Stimulated activated naive CD8-positive, alpha-beta T cell treated with anti-CD3 and anti-CD28 coated beads, Interleukin-15, Interleukin-2, amounts not matched to agents 100 U/mL and 50 U/mL, for 24 hours (primary cell): ENCODE results near the gene CACNA2D4.

Experiments
- ATAC-seq: fragments of 150-1000 bp; cut with Tn5 transposase; one replicate; pipeline ENCODE4 v1.10.0; 2021
- DNase-seq: peaks from one replicate; pipeline ENCODE4 v3.0.0; 2021

Gene CACNA2D4

DNA sequence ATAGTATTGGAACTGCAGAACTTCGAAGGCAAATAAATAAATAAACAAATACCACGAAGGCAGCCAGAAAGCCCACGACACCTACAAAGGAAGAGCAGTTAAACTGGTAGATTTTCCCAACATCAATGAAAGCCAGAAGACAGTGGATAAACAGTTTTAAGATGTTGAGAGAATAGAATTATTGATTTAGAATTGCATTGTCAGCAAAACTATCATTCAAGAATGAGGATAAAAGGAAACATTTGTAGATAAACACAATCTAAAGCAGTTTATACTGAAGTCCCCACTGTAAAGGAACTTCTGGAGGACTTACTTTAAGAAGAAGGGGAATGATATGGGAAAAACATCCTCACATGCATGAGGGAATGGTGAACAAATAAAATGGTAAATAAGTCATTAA, 29.5 kb downstream of the CACNA2D4 start:
- no peak for DNase-seq

DNA sequence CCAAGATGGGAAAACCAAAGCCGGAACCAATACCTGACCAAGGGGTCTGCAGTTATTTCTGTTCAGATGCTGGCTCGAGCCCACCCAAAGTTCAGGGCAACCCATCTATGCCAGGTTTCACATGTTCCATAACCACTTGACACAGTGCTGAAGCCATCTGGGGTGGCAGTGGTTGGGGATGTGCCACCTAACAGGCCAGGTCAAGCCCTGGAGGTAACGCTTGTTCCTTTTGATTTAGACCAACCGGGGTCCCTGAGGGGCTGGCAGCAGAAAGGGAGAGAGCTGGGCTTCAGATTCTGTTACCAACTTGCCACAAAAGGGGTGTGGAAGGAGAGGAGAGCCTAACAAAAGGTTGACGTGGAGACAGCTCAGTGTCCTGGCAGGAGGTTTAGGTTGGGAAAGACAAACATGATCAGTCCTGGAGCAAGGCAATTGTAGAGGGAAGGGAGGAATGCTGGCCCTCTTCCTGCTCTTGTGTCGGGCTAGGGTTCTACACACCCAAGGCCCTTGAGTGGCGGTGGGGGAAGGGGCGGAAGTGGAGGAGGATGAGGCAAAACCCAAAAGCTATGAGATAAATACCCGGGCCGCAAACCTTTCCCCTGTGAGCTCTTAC, 31.9 kb downstream of the CACNA2D4 start:
- DNase-seq (no peak), ATAC-seq (no peak)

More for the DNA sequence above, 29.5 kb downstream of the CACNA2D4 start:
- no peak for ATAC-seq

DNA sequence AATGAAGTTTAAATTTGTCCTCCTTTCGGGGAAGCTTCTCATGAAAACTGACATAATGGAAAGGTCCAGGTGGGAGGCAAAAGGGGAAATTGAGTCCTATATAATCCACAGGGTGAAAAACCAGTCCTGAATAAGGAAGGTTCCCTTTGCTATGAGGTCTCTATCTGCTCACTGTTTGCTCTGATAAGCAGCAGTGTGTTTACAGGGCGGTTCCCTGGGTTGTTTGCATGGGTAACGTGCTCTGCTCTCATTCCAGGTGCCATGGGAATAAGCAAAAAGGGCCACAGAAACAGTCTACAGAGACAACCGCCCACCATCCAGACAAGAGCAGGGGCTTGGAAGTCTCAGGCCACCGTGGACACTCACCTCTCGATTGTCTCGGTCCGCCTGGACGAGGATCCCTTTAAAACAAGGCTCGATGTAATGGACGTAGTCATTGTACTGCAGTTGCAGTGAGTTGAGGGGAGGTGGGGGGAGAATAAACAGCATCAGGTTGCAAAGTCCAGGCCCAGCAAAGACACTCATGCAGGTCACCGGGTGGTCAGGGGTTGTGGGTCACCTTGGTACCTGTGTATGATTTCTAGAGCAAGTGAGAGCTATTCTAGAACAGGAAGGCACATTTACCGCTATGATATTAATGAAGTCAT, 32.7 kb downstream of the CACNA2D4 start:
- DNase-seq (no peak), ATAC-seq (no peak)

DNA sequence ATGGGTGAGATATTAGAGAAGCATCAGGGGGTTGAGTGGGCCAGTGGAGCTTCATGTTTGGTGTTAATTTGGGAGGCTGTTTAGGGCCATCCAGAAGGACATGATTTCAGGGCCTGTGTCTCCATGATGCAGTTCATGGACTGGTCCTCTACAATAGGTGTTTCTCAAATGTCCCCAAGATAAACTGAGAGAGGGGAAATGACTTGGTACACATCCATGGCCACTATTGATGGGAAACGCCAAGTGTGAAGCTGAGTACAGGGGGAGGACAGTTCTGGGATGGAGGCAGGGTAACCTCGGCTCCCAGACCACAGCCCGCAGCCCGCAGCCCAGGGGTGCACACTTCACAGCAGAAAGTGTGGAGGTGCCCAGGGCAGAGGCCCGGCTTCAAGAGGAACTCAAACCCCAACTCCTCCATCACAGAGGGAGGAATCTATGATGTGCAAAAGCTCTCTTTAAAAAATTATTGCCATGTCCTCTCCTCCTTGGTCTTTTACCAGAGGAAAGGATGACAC, 33.3 kb downstream of the CACNA2D4 start:
- no peak for ATAC-seq
- no peak for DNase-seq

DNA sequence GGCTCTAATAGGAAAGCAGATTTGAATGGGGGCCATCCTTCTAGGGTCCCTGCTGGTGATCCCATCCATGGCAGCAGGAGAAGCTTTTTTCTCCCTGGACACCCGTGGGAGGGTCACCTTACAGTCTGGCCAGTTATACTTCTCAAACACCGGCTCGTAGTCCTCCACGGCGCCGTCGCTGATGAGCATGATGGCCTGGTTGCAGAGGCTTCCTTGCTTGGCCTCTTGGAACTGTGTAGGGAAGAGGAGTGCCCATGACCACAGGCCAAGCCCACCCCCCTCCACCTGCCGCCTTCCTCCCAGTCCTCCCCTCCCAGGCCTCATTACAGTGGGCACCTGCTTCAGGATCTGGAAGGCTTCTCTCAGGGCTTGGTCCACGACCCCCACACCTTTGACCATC, 33.8 kb downstream of the CACNA2D4 start:
- DNase-seq: no peak
- ATAC-seq: no peak

DNA sequence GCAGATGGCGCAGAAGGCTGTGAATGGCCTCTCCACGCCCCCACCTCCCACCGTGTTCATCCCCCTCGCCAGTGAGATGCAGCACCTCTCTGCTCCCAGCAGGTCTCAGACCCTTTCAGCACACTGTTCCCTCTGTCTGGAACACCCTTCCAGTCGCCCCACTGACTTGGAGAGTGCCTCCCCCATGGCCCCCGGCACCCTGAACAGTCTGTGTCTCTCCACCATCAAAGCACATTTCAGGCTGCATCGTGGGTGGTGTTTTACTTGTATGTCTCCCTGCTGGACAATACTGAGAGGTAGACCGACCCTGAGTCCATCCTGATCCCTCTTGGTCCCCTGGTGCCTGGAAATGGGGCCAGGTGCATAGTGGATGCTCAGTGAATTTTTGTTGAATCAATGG, 34.9 kb downstream of the CACNA2D4 start:
- no peak for ATAC-seq
- no peak for DNase-seq

DNA sequence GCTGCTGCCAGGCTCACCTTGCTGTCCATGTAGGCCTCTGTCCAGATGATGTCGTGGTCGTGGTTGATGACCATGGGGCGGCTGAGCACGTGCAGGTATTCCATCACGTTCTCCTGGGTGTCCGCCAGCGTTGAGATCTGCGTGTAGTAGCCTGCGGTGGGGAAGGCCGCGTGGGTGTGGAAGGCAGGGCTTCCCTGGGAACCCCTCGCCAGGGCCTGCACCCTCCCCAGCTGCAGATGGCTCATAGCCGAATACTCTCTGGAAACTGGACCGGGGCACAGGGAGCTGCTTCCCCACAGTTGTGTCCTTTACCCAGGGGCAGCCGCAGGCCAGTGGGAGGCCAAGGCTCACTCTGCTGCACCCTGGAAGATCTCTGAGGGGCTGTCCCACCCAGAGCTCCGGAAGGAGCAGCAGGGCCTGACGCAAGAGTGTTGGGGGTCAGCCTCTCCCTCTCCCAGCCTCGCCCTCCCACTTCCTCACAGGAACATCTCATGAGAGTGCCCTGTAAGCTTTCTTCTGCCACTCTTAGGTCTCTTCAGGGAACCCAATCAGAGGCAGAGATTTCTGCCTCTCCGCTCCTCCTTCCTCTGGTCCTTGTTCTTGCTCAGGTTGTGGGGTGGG, 35.5 kb downstream of the CACNA2D4 start:
- DNase-seq (no peak), ATAC-seq (no peak)

DNA sequence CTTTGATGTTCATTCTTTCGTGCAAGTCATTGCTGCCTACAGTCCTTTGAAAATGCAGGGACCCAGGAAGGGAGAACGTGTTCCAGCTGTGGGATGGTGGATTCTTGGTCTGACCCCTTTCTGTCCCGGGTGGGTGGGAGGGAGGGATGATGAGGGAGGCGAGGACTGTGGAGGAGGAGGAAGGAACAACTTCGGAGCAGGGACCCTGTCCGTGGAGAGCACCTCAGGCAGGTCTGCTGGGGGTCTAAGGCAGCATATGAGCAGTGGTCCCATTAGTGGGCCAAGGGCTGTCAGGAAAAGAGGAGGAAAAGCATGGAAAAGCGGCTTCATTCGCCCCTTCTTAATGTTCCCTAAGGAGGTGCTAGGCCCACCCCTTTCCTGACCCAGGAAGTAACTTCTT, 36.0 kb downstream of the CACNA2D4 start:
- DNase-seq (no peak), ATAC-seq (no peak)

DNA sequence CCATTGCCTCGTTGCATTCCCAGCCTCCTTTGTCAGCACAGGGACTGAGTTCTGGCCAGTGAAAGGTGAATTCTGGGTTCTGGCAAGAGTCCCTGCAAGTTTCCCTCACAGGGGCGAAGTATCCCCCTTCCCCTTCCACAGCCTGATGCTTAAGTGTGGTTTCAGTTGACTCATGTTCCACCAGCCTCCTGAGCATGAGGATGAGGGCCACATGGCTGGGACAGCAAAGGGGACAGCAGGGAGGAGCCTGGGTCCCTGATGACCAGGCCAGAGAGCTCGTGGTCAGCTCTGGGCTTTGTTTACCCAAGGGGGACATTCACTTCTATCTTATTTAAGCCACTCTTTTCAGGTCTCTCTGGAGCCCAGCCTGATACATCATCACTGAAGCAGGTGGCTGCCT, 36.5 kb downstream of the CACNA2D4 start:
- DNase-seq (no peak), ATAC-seq (no peak)

DNA sequence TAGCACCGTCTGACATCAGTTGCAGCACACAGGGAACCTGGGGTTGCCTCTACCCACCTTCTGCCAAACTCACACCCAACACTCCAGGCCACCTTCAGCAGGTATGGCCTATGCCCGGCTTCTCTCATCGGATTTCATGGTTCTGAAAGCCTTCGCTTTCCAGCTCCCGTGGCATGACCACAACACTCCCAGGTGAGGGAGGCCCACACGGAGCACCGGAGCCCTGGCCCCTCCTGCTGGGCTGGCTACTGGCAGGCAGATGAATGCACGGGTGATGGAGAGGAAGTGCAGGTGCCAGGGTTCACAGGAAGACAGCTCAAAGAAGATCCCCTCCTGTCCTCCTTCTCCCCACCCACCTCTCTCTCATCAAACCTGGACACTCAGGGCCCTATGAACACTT, 37.2 kb downstream of the CACNA2D4 start:
- ATAC-seq: no peak
- DNase-seq: no peak

DNA sequence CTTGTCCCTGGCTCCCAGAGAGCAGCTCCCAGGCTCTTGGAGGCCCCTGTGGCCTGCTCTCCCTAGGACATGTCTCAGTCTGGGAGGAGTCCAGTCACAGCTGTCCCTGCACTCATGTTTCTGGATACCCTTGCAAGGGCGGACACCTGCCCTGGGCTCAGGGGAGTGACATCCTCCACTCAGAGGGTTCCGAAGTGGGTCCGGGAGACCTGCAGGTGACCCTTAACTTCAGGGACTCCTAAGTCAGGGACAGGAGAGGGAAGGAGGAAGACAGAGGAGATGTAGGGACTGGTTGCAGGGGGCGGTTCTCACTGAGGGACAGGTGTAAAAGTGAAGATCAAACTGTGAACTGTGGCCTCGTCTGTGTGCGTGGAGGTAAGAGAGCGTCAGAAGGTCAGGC, 37.6 kb downstream of the CACNA2D4 start:
- ATAC-seq: no peak
- DNase-seq: no peak

DNA sequence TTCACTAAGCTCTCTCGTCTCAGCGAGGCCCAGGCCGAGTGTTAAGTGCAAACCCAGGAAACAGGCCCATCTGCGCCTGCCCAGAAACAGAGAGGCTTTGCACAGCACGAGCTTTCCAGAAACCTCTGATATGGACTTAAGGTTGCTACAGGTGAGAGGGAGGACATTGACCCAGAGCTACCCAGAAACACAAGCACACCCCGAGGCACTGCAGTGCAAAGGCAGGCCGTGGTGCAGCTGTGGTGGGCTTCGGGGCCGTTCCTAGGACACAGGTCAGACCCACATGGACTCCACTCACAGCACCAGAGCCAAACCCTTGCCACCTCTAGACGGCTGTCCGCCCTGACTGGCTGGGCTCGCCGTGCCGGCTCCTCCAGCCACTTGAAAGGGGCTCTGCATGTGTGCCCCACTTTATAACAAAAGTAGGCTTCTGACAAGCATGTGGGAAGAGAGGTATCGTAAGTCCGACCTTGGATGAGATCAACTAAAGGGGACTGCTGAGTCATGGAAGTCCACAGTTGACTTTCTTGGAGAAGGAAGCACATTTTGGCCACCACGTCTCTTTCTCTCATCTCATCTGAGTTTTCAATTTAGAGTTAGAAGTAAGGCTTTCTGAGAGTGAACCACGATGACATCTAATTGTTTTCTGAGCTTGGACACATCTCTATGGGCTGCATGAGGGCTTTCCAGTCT, 38.2 kb downstream of the CACNA2D4 start:
- DNase-seq: no peak
- no peak for ATAC-seq

DNA sequence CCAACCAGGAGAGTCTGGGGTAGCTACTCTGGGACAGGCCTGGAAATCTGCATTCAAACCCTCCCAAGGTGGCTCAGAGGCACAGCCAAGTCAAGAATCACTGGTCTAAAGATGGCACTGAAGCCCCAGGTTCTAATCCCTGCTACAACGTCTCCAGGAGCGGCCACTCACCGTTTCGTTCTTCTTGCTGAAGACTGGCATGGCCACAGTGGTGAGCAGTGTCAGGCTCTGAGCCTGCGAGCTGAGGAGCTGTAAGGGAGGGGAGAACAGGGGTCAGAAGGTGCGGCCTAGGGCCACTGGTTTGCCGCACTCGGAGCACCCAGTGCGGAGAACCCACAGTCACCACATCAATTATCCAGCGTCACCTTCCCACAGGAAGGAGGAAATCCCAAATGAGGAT, 38.8 kb downstream of the CACNA2D4 start:
- ATAC-seq: no peak

DNA sequence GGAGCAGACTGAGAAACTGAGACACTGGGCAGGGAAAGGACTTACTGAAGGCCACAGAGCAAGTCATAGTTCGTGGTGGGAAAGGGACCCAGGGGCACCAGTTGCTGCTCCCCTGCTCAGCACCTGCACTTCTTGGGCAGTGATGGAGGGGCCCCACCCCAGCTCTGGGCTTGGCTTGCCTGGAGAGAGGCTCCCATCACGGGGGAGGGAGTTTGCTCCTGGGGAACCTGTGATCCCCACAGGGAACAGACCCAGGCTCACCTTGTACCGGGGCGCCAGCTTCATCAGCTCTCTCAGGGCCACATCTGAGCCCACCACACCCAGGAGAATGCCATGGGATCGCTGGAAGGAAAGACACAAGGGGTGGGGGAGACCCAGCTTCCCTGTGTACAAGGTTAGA, 39.8 kb downstream of the CACNA2D4 start:
- ATAC-seq (no peak), DNase-seq (no peak)

More for the DNA sequence above, 38.8 kb downstream of the CACNA2D4 start:
- DNase-seq: no peak

DNA sequence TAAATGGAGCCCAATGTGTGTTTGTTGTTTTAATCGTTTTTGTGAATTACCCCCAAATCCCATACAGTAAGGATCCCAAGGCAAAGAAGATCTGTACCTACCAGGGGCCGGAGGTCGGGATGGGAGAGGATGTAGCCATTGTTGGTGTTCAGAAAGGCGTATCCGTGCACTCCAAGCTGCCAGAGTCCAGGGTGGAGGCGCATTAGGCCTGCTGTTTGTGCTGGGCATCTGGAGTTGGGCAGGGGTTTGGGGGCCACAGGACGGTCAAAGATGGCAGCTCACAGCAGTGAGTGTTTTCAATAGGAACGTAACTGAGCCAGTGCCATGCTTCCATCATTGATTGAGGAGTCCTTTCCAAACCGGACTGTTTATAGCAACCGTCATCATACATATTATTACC, 40.2 kb downstream of the CACNA2D4 start:
- ATAC-seq: no peak
- DNase-seq: no peak

DNA sequence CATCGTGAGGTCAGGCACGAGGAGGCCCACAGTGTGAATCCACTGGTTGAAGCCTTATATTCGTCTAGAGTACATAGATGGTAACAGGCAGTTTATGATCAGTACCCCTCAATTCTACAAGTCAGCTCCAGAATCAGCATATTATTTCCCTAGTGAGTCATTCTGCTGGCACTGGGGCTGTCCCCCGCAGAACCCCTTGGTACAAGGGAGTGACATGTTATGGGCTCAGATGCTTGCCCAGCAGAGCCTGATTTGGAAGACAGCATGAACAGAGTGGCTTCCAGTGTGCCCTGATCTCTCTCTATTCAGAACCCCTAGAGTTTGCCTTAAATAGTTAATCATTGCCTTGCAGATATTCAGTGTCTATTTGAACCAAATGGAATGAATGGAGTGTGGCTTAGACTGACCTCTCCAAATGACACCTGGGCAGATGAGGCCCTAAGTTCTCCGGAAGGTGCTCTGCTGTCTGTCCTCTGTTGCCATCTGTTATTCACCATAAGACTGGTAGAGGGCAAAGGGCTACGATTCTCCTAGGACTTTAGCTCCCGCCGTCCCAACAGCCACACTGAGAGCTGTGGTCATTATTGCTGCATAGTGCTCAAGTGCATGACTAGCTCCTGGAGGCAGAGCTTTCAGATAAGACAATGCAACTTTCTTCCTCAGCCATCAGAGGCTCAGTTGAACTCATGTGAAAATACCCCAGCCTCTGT, 41.1 kb downstream of the CACNA2D4 start:
- DNase-seq (no peak), ATAC-seq (no peak)

DNA sequence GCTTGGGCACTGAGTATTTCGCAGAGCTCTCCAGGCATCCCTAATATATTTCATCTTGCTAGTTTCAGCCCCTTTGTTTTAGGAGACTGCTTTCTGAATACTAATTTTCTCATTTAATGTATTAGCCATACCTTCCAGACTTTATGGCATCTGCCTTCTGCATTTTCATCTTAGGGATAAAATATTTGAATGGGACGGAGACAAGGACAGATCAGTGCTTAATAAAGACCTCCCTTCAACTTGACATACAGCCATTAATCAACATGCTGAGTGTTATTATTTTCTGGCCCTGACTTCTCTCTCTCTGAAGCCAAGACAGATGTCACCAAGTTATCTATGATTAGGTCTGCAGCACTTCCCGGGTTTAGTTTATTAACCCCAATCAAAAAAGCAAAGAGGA, 42.4 kb downstream of the CACNA2D4 start:
- ATAC-seq (no peak), DNase-seq (no peak)

DNA sequence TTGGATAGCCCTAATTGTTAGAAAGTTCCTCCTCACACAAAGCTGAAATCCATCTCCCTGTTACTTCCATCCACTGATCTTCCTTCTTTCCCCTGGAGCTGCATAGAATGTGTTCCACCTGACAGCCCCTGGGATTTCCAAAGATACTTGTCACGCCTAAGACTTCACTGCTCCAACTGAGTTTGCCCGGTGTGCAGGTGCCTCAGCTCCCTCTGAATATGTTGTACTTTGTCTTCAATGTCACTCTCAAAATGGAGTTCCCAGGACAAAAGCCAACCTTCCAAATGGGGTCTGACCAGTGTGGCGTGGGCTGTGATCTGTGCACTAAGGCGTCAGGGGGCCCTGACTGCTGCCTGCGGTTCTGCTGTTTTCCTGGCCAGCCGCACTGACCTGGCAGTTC, 42.8 kb downstream of the CACNA2D4 start:
- ATAC-seq: no peak

DNA sequence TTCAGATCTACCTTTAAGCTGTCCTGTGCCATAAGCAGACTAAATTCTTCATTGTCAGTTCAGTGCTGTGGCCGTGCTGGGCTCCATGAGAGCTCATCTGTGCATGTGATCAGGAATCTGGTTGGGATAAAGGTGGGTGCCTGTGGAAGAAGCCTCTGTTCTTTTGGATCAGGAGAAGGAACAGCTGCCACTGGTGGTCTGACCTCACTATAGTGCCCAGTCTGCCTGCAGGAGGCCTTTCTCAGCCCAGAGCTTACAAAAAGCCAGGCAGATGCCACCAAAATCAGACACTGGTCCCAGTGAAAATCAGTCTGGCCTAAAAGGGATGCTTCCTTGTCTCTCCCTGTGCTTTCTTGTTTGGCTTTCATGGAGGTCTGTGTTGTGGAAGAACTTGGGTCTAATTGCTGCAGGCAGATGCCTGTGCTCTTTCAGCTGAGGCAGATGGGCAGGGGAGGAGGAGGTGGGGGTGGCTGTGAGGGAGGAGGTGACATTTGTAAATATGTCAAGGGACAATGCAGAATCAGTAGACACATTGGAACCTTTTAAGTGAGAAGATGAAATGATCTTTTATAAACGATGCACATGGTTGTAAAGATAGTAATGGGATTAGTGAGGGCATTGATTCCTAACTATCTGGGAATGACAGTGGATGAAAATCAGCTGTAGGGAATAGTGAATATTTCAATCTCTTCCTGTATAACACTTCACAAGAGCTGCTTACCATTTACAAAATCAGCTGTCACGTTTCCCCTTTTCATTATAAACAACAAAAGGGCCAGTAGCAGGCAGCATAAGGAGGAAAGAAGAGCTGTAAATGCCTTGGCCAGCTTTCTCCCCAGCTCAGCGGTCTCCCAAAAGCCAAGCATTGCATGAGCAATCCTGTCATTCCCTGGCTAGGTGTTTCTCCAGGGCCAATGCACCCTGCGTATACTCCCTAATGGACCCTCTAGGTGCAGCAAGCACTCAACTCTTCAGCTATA, 44.6 kb downstream of the CACNA2D4 start:
- no peak for ATAC-seq
- DNase-seq: no peak

More for the DNA sequence above, 42.8 kb downstream of the CACNA2D4 start:
- no peak for DNase-seq

DNA sequence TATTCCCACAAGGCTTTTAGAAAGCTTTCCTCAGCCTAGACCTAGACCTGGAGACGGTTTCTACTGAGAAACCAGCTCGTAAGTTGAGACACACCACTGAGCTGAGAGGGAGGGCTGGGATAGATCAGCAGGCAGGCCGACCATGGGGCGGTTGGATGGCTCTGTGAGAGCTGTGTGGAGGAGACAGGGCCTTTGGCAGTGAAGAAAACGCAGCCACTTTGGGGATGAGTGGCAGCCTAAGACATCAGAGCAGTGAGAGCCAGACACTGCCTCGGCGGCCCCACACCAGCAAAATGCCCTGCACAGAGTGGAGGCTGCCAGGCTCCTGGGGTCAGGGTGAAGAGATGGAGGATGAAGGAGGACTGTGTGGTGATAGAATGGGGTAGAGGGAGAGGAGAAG, 46.0 kb downstream of the CACNA2D4 start:
- DNase-seq (no peak), ATAC-seq (no peak)

DNA sequence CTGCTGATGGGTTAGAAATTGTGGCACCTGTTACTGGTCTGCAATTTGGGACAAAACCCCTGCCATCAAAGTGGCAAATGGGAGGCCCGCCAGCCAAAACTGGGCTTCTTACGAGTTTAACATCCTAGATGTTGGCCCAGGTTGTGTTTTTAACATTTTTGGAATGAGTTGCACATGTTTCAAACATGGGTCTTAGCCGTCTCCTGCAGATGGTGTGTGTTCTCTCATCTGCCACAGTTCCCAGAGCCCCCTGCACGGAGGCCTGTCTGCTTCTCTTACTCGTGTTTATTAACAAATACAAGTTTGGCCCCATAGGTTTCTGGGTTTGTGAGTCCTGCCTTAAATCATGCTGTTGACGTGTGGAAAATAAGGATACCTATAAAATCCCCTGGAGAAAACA, 46.5 kb downstream of the CACNA2D4 start:
- no peak for ATAC-seq
- no peak for DNase-seq
